ENCODE results near the gene CDKN2AIPNL. TPM values are rescaled to one million over a fixed set of nuclear protein-coding genes. Genes with fewer than 3 reads are reported as not detected.

The CDKN2AIPNL gene
- total RNA-seq, 1 experiment from 2014 or later, result 82.4 TPM

- H3K27me3 Mint-ChIP-seq (ENCODE audit: insufficient read depth, unreplicated experiment), result no peaks in the 10 kb centered on the region
- DNase-seq (ENCODE audit: unreplicated experiment), result no peak
- H3K9me3 Mint-ChIP-seq (ENCODE audit: unreplicated experiment), result no peaks in the 10 kb centered on the region
- TSS peak; percentile 98 for BruUV-seq (replicated peaks)
- no peaks in the 10 kb centered on the region for H3K36me3 Mint-ChIP-seq (ENCODE audit: insufficient read depth, unreplicated experiment)
- CTCF ChIA-PET, result interaction anchor here (0.9 to 6.9 kb wide), 11 partner anchors 11 to 150 kb away, joined by 3 to 86 read pairs (median 3); partner anchors contain the start of genes CDKN2AIPNL, JADE2 and UBE2B
- no peak for TF ChIP-seq CTCF (IDR thresholded peaks at IDR 0.05; ENCODE audit: unreplicated experiment)
- intact Hi-C loops (cut with micrococcal nuclease), result loop anchor here (2.0 kb wide), 1 partner anchor 65 kb away; no protein-coding TSS in a partner anchor
- peak overlapping the region; percentile 98 for H3K27ac Mint-ChIP-seq (ENCODE audit: low read depth, unreplicated experiment)
- H3K4me3 Mint-ChIP-seq (ENCODE audit: unreplicated experiment), result peak overlapping the region; percentile 63
- peaks cover 72% of the 10 kb centered on the region for H3K4me1 Mint-ChIP-seq (ENCODE audit: insufficient read depth, unreplicated experiment)
- POLR2A ChIA-PET, result interaction anchor here (0.6 to 8.7 kb wide), 28 partner anchors 8 to 1207 kb away, joined by 3 to 321 read pairs (median 7); partner anchors contain the start of genes CDKL3, CDKN2AIPNL, JADE2 and SEC24A
Measured at GRCh38 chr5:134437340-134437846, 25.7 kb upstream of the CDKN2AIPNL start.

GRCh38 chr5:134436523-134437339 is 25.1 kb upstream of the CDKN2AIPNL start:
- Mint-ChIP-seq H3K4me1 (ENCODE audit: insufficient read depth, unreplicated experiment) (peaks cover 72% of the 10 kb centered on the region), H3K27ac (ENCODE audit: low read depth, unreplicated experiment) (peak overlapping the region; percentile 98), H3K36me3 (ENCODE audit: insufficient read depth, unreplicated experiment) (no peaks in the 10 kb centered on the region), H3K27me3 (ENCODE audit: insufficient read depth, unreplicated experiment) (no peaks in the 10 kb centered on the region), H3K4me3 (ENCODE audit: unreplicated experiment) (peak overlapping the region; percentile 63), H3K9me3 (ENCODE audit: unreplicated experiment) (no peaks in the 10 kb centered on the region)
- ChIA-PET POLR2A (interaction anchor here (0.6 to 8.7 kb wide), 35 partner anchors 9 to 1206 kb away, joined by 3 to 321 read pairs (median 5); partner anchors contain the start of genes CDKL3, CDKN2AIPNL, JADE2 and SEC24A), CTCF (interaction anchor here (0.6 to 6.9 kb wide), 15 partner anchors 12 to 303 kb away, joined by 3 to 86 read pairs (median 3); partner anchors contain the start of gene CDKN2AIPNL)
- intact Hi-C loops (cut with micrococcal nuclease), result loop anchor here (2.0 kb wide), 1 partner anchor 66 kb away; no protein-coding TSS in a partner anchor
- TF ChIP-seq CTCF (IDR thresholded peaks at IDR 0.05; ENCODE audit: unreplicated experiment), result no peak
- no TSS peak for BruUV-seq (replicated peaks)
- peak; percentile 96 for DNase-seq (ENCODE audit: unreplicated experiment)

GRCh38 chr5:134435560-134435959 is 23.9 kb upstream of the CDKN2AIPNL start:
- Mint-ChIP-seq H3K36me3 (ENCODE audit: insufficient read depth, unreplicated experiment) (no peaks in the 10 kb centered on the region), H3K4me3 (ENCODE audit: unreplicated experiment) (peak overlapping the region; percentile 63), H3K9me3 (ENCODE audit: unreplicated experiment) (no peaks in the 10 kb centered on the region), H3K27me3 (ENCODE audit: insufficient read depth, unreplicated experiment) (no peaks in the 10 kb centered on the region), H3K27ac (ENCODE audit: low read depth, unreplicated experiment) (peak overlapping the region; percentile 98), H3K4me1 (ENCODE audit: insufficient read depth, unreplicated experiment) (peaks cover 69% of the 10 kb centered on the region)
- no peak for TF ChIP-seq CTCF (IDR thresholded peaks at IDR 0.05; ENCODE audit: unreplicated experiment)
- POLR2A ChIA-PET, result interaction anchor here (1.0 to 8.7 kb wide), 15 partner anchors 8 to 259 kb away, joined by 3 to 321 read pairs (median 14); partner anchors contain the start of genes CDKL3, CDKN2AIPNL, JADE2 and SKP1
- DNase-seq (ENCODE audit: unreplicated experiment), result peak; percentile 90
- CTCF ChIA-PET, result interaction anchor here (0.6 to 6.9 kb wide), 6 partner anchors 17 to 92 kb away, joined by 3 to 86 read pairs (median 6); partner anchors contain the start of gene CDKN2AIPNL
- BruUV-seq (replicated peaks), result no TSS peak
- intact Hi-C loops (cut with micrococcal nuclease), result loop anchor here (1.0 kb wide), 1 partner anchor 24 kb away; the partner anchor contains the start of gene CDKN2AIPNL

All from MCF 10A (cell line).